Activated CD8-positive, alpha-beta T cell treated with anti-CD3 and anti-CD28 coated beads for 36 hours (primary cell): Measurements from ENCODE around the gene DBNL. TPM values are rescaled to one million over a fixed set of nuclear protein-coding genes. Genes with fewer than 3 reads are reported as not detected.

Source experiments
- ATAC-seq: fragments of 200-7000 bp; cut with Tn5 transposase; one replicate; pipeline ENCODE4 v1.10.0; 2021; ENCODE audit warnings: mild to moderate bottlenecking, moderate library complexity
- CTCF ChIA-PET: fragments of 350-600 bp; sonication (Branson Sonifier 250); formaldehyde crosslinking; loops from one replicate; lab custom pipeline; 2021; ENCODE audit warnings: antibody characterized with exemption; lab: Charles Lee
- POLR2A ChIA-PET: fragments of 350-600 bp; sonication (Branson Sonifier 250); formaldehyde crosslinking; loops from one replicate; lab custom pipeline; 2021; ENCODE audit warnings: antibody characterized with exemption; lab: Charles Lee
- DNase-seq: peaks from one replicate; pipeline ENCODE4 v3.0.0-alpha.2; 2020
- H3K27ac Mint-ChIP-seq: one replicate; pipeline ENCODE4 v1.8.0; 2021; ENCODE audit warnings: mild to moderate bottlenecking, mixed read lengths
- H3K27me3 Mint-ChIP-seq: one replicate; pipeline ENCODE4 v1.8.0; 2021; ENCODE audit warnings: mixed read lengths
- H3K36me3 Mint-ChIP-seq: one replicate; pipeline ENCODE4 v1.8.0; 2021; ENCODE audit warnings: low read depth, mixed read lengths
- H3K4me1 Mint-ChIP-seq: one replicate; pipeline ENCODE4 v1.8.0; 2021; ENCODE audit warnings: low read depth, mixed read lengths
- H3K4me3 Mint-ChIP-seq: one replicate; pipeline ENCODE4 v1.8.0; 2021; ENCODE audit warnings: mild to moderate bottlenecking, moderate library complexity, mixed read lengths
- H3K9me3 Mint-ChIP-seq: one replicate; pipeline ENCODE4 v1.8.0; 2021; ENCODE audit warnings: mixed read lengths
- intact Hi-C: fragments of 100-400 bp; cut with micrococcal nuclease; formaldehyde crosslinking; loops from one replicate; pipeline ENCODE4 v1.10.0; 2022
- microRNA-seq: library from miRNA; unstranded; fragments of <30 nt; microRNA quantifications from one replicate; pipeline ENCODE4 v1.2.0, GENCODE V29; 2022; ENCODE audit warnings: borderline microRNAs expressed, borderline replicate concordance
- total RNA-seq, 2 experiments: library from RNA; stranded (reverse); gene quantifications; one replicate each; pipeline ENCODE4 v1.2.3, GENCODE V29; 2021
- TF ChIP-seq, protein P1 (sequence below): fragments of 200-600 bp; IDR thresholded peaks from one replicate; pipeline ENCODE4 v1.8.0; 2022; ENCODE audit warnings: antibody characterized with exemption, mild to moderate bottlenecking

DBNL gene
- total RNA-seq, 2 experiments from 2014 or later, result 108 to 110 TPM

DNA sequence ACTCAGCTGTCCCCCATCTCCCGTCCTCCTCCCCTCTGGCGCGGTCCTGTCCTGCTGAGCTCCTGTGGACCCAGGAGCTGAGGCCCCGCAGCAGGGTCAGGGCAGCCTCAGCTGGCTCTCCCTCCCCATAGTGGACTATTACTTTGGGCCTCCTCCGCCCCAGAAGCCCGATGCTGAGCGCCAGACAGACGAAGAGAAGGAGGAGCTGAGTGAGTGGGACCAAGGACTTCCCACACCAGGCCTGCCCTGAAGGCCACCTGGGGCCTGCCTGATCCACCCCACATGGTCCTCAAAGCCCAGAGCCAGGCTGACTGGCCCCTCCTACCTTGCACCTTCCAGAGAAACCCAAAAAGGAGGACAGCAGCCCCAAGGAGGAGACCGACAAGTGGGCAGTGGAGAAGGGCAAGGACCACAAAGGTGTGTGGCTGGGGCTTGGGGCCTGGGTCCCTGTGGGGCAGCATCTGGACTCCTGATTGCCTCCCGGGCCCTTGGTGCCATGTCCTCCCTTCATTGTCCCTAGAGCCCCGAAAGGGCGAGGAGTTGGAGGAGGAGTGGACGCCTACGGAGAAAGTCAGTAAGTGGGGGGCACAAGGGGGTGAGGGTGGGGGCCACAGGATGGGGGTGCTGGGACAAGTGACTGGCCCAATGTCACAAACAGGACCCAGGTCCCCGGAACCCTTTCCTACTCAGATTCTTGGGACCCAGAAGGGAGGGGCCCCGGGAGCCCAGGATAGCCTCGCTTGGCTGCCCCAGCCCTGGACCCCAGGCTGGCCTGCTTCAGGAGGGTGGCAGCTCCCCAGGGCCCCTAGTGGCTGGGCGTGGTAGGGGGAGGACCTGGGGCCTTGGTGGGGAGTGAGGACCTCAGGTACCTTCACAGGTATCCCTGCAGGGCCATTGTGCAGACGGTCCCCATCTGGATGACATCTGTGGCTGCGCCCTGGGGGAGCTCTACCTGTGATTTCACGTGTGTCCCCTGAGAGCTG, 64.6 kb downstream of the DBNL start:
- TF ChIP-seq, protein P1, sequence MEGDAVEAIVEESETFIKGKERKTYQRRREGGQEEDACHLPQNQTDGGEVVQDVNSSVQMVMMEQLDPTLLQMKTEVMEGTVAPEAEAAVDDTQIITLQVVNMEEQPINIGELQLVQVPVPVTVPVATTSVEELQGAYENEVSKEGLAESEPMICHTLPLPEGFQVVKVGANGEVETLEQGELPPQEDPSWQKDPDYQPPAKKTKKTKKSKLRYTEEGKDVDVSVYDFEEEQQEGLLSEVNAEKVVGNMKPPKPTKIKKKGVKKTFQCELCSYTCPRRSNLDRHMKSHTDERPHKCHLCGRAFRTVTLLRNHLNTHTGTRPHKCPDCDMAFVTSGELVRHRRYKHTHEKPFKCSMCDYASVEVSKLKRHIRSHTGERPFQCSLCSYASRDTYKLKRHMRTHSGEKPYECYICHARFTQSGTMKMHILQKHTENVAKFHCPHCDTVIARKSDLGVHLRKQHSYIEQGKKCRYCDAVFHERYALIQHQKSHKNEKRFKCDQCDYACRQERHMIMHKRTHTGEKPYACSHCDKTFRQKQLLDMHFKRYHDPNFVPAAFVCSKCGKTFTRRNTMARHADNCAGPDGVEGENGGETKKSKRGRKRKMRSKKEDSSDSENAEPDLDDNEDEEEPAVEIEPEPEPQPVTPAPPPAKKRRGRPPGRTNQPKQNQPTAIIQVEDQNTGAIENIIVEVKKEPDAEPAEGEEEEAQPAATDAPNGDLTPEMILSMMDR, result no peak
- ChIA-PET CTCF (interaction anchor here (0.8 to 1.5 kb wide), 5 partner anchors 10 to 56 kb away, joined by 3 to 7 read pairs (median 3); no protein-coding TSS in a partner anchor), POLR2A (interaction anchor here (0.6 to 1.4 kb wide), 7 partner anchors 10 to 63 kb away, joined by 3 to 4 read pairs (median 3); no protein-coding TSS in a partner anchor)
- no peak overlapping the region for H3K4me3 Mint-ChIP-seq
- H3K4me1 Mint-ChIP-seq, result peaks cover 14% of the 10 kb centered on the region
- H3K27me3 Mint-ChIP-seq, result peaks cover 2% of the 10 kb centered on the region
- H3K36me3 Mint-ChIP-seq, result peaks cover 22% of the 10 kb centered on the region
- intact Hi-C loops, result no loop called here
- no peak overlapping the region for H3K27ac Mint-ChIP-seq
- DNase-seq (peak; percentile 18), ATAC-seq (no peak)
- no peaks in the 10 kb centered on the region for H3K9me3 Mint-ChIP-seq

DNA sequence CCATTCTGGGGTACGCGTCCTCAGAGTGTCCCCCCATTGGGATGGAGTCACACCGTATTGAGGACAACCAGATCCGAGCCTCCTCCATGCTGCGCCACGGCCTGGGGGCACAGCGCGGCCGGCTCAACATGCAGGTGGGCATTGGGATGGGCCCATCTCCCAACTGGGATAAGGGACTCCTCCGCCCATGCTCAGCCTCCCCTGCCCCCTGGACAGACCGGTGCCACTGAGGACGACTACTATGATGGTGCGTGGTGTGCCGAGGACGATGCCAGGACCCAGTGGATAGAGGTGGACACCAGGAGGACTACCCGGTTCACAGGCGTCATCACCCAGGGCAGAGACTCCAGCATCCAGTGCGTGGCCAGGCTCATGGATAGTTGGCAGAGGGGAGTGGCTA, 65.5 kb downstream of the DBNL start:
- ATAC-seq, result no peak
- Mint-ChIP-seq H3K27ac (no peak overlapping the region), H3K9me3 (no peaks in the 10 kb centered on the region), H3K27me3 (peaks cover 2% of the 10 kb centered on the region), H3K36me3 (peaks cover 22% of the 10 kb centered on the region), H3K4me1 (peaks cover 12% of the 10 kb centered on the region), H3K4me3 (no peak overlapping the region)
- no peak for DNase-seq
- ChIA-PET CTCF (interaction anchor here (0.8 to 1.5 kb wide), 5 partner anchors 10 to 57 kb away, joined by 3 to 7 read pairs (median 3); no protein-coding TSS in a partner anchor), POLR2A (interaction anchor here (0.8 to 1.4 kb wide), 5 partner anchors 10 to 64 kb away, joined by 3 to 4 read pairs (median 4); no protein-coding TSS in a partner anchor)
- intact Hi-C loops, result no loop called here
- TF ChIP-seq, protein P1, result no peak

DNA sequence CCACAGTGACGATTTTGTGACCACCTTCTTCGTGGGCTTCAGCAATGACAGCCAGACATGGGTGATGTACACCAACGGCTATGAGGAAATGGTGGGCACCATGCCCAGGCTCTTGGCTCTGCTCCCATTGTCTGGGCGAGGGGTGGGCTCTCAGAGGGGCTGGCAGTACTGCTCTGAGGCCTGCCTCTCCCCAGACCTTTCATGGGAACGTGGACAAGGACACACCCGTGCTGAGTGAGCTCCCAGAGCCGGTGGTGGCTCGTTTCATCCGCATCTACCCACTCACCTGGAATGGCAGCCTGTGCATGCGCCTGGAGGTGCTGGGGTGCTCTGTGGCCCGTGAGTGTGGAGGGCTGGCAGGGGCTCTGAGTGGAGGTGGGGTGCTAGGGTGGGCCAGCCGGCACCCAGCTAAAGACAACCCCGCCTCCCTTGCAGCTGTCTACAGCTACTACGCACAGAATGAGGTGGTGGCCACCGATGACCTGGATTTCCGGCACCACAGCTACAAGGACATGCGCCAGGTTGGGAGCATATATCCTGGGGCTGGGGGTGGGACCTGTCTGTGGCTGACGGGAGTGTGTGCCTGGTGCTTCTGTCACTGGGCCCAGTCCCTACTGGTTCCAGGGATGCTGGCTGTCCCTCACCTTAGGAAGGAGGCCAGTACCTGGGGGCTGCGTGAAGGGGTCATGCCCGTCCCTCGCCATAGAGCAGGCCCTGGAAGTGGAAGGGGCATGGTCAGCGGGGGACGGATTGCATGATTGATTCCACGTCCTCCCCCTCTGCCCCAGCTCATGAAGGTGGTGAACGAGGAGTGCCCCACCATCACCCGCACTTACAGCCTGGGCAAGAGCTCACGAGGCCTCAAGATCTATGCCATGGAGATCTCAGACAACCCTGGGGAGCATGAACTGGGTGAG, 66.5 kb downstream of the DBNL start:
- Mint-ChIP-seq H3K9me3 (no peaks in the 10 kb centered on the region), H3K27ac (no peak overlapping the region), H3K27me3 (no peaks in the 10 kb centered on the region), H3K36me3 (peaks cover 20% of the 10 kb centered on the region), H3K4me1 (peaks cover 3% of the 10 kb centered on the region), H3K4me3 (no peak overlapping the region)
- TF ChIP-seq, protein P1, result no peak
- CTCF ChIA-PET, result interaction anchor here (1.0 kb wide), 1 partner anchor 12 kb away, joined by 3 read pairs; the partner anchor contains the start of gene POLD2
- ATAC-seq (no peak), DNase-seq (no peak)
- intact Hi-C loops, result no loop called here
- POLR2A ChIA-PET, result interaction anchor here (0.9 to 2.5 kb wide), 6 partner anchors 9 to 687 kb away, joined by 3 to 13 read pairs (median 4); partner anchors contain the start of gene POLD2

Small RNA genes within 50 kb of the gene (microRNA-seq; reads per million reads assigned to microRNA genes)
- gene MIR6837 (1.2 reads per million), gene MIR6838 (not detected)

Other genes starting within 250 kb of the DBNL start
- 100 to 1,000 TPM; 127 to 130 TPM for gene MRPS24, start 175.2 kb upstream of the DBNL start, total RNA-seq
- gene URGCP, start 138.1 kb upstream of the DBNL start, total RNA-seq, result 10 to 100 TPM; 18.8 to 19.4 TPM
- 10 to 100 TPM in 1 of 2 experiments, 1 to 10 TPM in 1; 8.8 to 10.2 TPM for gene UBE2D4, start 118.3 kb upstream of the DBNL start, total RNA-seq
- not detected for gene SPDYE1, start 46.8 kb upstream of the DBNL start, total RNA-seq
- gene PGAM2, start 20.9 kb downstream of the DBNL start, total RNA-seq, result under 1 TPM in 1 of 2 experiments, not detected in 1; 0.49 TPM
- gene POLM, start 37.8 kb downstream of the DBNL start, total RNA-seq, result 10 to 100 TPM; 35.4 to 37.2 TPM
- gene AEBP1, start 59.6 kb downstream of the DBNL start, total RNA-seq, result 10 to 100 TPM; 29.1 to 30.4 TPM
- 100 to 1,000 TPM; 243 to 251 TPM for gene POLD2, start 78.8 kb downstream of the DBNL start, total RNA-seq
- gene MYL7, start 96.6 kb downstream of the DBNL start, total RNA-seq, result not detected
- 1 to 10 TPM; 2.1 to 2.6 TPM for gene GCK, start 144.7 kb downstream of the DBNL start, total RNA-seq
- gene YKT6, start 156.3 kb downstream of the DBNL start, total RNA-seq, result 10 to 100 TPM; 49.3 to 50.9 TPM